GM10248 (cell line): ENCODE results near the gene HOXB4.

Experiments
- CTCF ChIA-PET: fragments of 300-600 bp; sonication (Branson Sonifier 250); formaldehyde crosslinking; extraction: SDS; loops from one replicate; lab custom pipeline; 2021; ENCODE audit warnings: antibody characterized with exemption; lab: Yijun Ruan, JAX
- POLR2A ChIA-PET: fragments of 350-650 bp; sonication (Branson Sonifier 250); formaldehyde crosslinking; extraction: SDS; loops from one replicate; lab custom pipeline; 2020; ENCODE audit warnings: antibody characterized with exemption; lab: Yijun Ruan, JAX
- DNase-seq: peaks from one replicate; pipeline ENCODE4 v3.0.0; 2012; ENCODE audit errors: extremely low spot score
- TF ChIP-seq, protein P1 (sequence below): IDR thresholded peaks from 2 replicates; pipeline ENCODE4 v1.5.1; 2012; ENCODE audit warnings: mild to moderate bottlenecking, low read depth; ENCODE audit errors: extremely low read depth, missing control alignments, control extremely low read depth

The HOXB4 gene

DNA sequence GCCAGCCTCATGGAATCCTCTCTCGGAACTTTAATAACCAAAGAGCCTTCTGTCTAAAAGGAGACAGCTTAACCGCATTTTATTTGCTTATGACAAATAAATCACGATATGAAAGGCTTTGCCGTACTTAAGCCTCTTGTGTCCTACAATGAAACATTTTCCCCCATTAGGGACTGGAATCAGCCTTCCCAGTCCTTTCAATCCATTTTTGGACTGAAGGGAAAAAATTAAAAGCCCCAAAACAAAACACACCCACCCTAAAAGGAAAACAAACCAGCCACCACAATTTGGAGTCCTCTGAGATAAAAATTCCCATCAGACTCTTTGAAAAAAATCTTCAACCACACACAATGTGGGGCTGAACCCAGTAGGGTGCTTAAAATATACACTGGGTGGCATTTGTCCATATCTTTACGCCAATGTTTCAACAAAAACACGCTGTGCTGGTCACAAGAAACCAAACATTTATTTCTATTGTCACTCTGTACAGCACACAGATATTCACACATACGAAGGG is 3.0 kb downstream of the HOXB4 start:
- ChIA-PET POLR2A (no interaction called here), CTCF (no interaction called here)
- DNase-seq, result no peak
- TF ChIP-seq, protein P1, sequence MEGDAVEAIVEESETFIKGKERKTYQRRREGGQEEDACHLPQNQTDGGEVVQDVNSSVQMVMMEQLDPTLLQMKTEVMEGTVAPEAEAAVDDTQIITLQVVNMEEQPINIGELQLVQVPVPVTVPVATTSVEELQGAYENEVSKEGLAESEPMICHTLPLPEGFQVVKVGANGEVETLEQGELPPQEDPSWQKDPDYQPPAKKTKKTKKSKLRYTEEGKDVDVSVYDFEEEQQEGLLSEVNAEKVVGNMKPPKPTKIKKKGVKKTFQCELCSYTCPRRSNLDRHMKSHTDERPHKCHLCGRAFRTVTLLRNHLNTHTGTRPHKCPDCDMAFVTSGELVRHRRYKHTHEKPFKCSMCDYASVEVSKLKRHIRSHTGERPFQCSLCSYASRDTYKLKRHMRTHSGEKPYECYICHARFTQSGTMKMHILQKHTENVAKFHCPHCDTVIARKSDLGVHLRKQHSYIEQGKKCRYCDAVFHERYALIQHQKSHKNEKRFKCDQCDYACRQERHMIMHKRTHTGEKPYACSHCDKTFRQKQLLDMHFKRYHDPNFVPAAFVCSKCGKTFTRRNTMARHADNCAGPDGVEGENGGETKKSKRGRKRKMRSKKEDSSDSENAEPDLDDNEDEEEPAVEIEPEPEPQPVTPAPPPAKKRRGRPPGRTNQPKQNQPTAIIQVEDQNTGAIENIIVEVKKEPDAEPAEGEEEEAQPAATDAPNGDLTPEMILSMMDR, result no peak

DNA sequence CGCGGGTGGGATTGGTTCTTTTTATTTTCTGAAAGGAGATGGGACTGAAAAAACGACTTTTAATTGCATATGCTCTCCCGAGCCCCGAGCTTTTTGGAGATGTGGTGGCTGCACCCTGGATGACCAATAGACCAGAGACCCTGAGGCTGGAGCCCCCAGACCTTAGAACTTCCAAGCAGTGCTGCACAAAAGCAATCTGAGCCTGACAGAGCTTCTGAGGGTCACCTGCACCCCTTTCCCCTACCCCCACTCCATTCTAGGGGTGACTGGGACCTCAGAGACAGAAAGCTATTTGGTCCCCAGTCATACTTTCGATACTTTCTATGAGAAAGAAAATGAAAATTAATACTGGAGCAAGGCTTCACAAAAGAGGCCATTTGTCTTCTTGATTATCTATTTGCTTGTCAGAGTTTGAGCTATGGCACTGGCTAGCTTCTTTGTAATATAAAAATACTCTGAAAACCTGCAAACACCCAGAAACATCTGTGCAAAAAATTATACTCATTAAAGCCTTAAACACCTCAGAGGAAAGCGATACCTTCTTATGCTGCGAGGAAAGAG is 3.6 kb downstream of the HOXB4 start:
- TF ChIP-seq, protein P1, result no peak
- ChIA-PET POLR2A (no interaction called here), CTCF (interaction anchor here (1.0 kb wide), 1 partner anchor 104 kb away, joined by 3 read pairs; no protein-coding TSS in a partner anchor)
- no peak for DNase-seq

DNA sequence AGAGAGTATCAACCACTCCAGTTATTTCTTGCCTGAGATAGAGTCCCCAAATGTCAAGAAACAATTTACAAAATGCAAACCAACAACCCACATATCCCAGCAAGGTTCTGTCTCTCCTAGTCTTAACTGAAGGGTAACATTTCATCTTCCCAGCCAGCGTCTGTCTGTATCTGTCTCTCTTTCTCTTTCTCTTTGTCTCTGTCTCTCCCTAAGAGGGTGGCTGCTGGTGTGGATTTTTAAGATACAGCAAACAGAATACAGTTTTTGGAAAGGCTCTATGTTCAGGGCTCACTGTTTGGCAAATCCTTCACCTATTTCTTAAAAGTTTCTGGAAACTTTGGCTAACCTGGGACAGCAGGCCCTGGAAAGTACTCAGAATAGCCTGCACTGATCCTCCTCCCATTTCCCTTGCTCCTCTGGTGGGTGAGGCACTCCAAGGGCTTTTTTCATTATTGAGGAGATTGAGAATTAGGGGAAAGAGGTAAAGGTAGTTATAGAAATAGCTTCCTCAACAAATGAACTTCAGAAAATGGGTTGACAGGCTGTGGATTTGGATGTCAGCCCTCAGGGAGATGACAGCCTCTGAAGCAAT is 6.2 kb downstream of the HOXB4 start:
- ChIA-PET POLR2A (no interaction called here), CTCF (interaction anchor here (1.0 kb wide), 1 partner anchor 9 kb away, joined by 3 read pairs; no protein-coding TSS in a partner anchor)
- TF ChIP-seq, protein P1, result no peak
- DNase-seq, result no peak

GRCh38 chr17:48571024-48571818 is 6.9 kb downstream of the HOXB4 start:
- CTCF ChIA-PET, result no interaction called here
- POLR2A ChIA-PET, result no interaction called here
- DNase-seq, result no peak
- TF ChIP-seq, protein P1, result no peak

GRCh38 chr17:48570325-48571023 is 7.7 kb downstream of the HOXB4 start:
- POLR2A ChIA-PET, result no interaction called here
- DNase-seq, result no peak
- TF ChIP-seq, protein P1, result no peak
- CTCF ChIA-PET, result interaction anchor here (0.8 to 1.4 kb wide), 3 partner anchors 137 to 309 kb away, joined by 3 to 5 read pairs (median 3); no protein-coding TSS in a partner anchor
